HCT116 (cell line): ENCODE results near the gene KRTAP5-4. TPM values are rescaled to one million over a fixed set of nuclear protein-coding genes. Genes with fewer than 3 reads are reported as not detected.

Source experiments
- ATAC-seq: fragments of 200-7000 bp; cut with Tn5 transposase; 2 replicates; pipeline ENCODE4 v1.9.1; 2020; ENCODE audit warnings: mild to moderate bottlenecking, moderate library complexity
- Bru-seq: library from RNA; stranded (reverse); fragments of 400-500 nt; gene quantifications from one replicate; lab custom pipeline; 2021; lab: Mats Ljungman, UMichigan
- BruChase-seq, 2 experiments: library from RNA; stranded (reverse); fragments of 400-500 nt; gene quantifications; one replicate each; lab custom pipeline; 2021; lab: Mats Ljungman, UMichigan
- BruUV-seq: library from RNA; stranded (reverse); fragments of 400-500 nt; replicated peaks from 2 replicates; lab custom pipeline; 2021; lab: Mats Ljungman, UMichigan
- CTCF ChIA-PET: fragments of 300-600 bp; sonication (Branson Sonifier 250); formaldehyde crosslinking; loops from one replicate; lab custom pipeline; 2021; ENCODE audit warnings: antibody characterized with exemption; lab: Charles Lee
- POLR2A ChIA-PET: fragments of 300-600, 350-600 bp; sonication (Branson Sonifier 250); formaldehyde crosslinking; loops from one replicate; lab custom pipeline; 2021; ENCODE audit warnings: antibody characterized with exemption; lab: Charles Lee
- RAD21 ChIA-PET, 2 experiments: fragments of 300-600 bp; sonication (Branson Sonifier 250); formaldehyde crosslinking; loops; one replicate each; lab custom pipeline; 2023; ENCODE audit warnings: low total read pairs in 2 of 2; ENCODE audit not compliant: uncharacterized antibody in 2 of 2, unreplicated experiment in 2 of 2, low non-redundant PET in 1 of 2; lab: Charles Lee
- DNase-seq: peaks from one replicate; pipeline ENCODE4 v3.0.0-alpha.2; 2010; ENCODE audit warnings: low read depth, low spot score
- H2AFZ ChIP-seq: fragments of 200-600 bp; shearing (Covaris generic), sonication (generic); 2 replicates; pipeline ENCODE4 v1.6.1; 2017; ENCODE audit warnings: low read depth, mixed run types, mixed read lengths, antibody characterized with exemption, low read length; ENCODE audit not compliant: poor library complexity, severe bottlenecking
- H3K27ac ChIP-seq: 2 replicates; pipeline ENCODE4 v1.5.1; 2012; ENCODE audit warnings: low read depth, low read length
- H3K27me3 ChIP-seq: fragments of 200-600 bp; sonication (generic); 2 replicates; pipeline ENCODE4 v1.6.1; 2016; ENCODE audit warnings: mixed run types, low read length, mixed read lengths; ENCODE audit not compliant: insufficient read depth
- H3K36me3 ChIP-seq, 2 experiments: fragments of 200-500 bp in 1 of 2; fragments of 200-600 bp in 1 of 2; sonication (Bioruptor generic) in 1 of 2; sonication (generic) in 1 of 2; 2 replicates each; pipeline versions ENCODE4 v1.5.1 to v1.6.1; 2014 to 2016; ENCODE audit warnings: low read length in 2 of 2, inconsistent platforms in 1 of 2, mixed read lengths in 1 of 2, mixed run types in 1 of 2; ENCODE audit not compliant: insufficient read depth in 2 of 2, control insufficient read depth in 1 of 2
- H3K4me1 ChIP-seq, 2 experiments: fragments of 200-600 bp in 1 of 2; sonication (generic) in 1 of 2; 2 replicates each; pipeline versions ENCODE4 v1.5.1 to v1.6.1; 2012 to 2017; ENCODE audit warnings: low read length in 2 of 2, inconsistent platforms in 1 of 2, mild to moderate bottlenecking in 1 of 2, mixed read lengths in 1 of 2, mixed run types in 1 of 2, moderate library complexity in 1 of 2; ENCODE audit not compliant: insufficient read depth in 2 of 2, control insufficient read depth in 1 of 2
- H3K4me2 ChIP-seq: fragments of 200-600 bp; sonication (generic); 2 replicates; pipeline ENCODE4 v1.6.1; 2017; ENCODE audit warnings: mixed run types, low read length, mixed read lengths
- H3K4me3 ChIP-seq, 2 experiments: fragments of 200-600 bp in 1 of 2; sonication (generic) in 1 of 2; replicated peaks in 1 of 2; 2 replicates each; pipeline ENCODE4 v1.5.1; 2011 to 2016; ENCODE audit warnings: low read length in 2 of 2, control low read depth in 1 of 2, low read depth in 1 of 2, mild to moderate bottlenecking in 1 of 2, mixed read lengths in 1 of 2, mixed run types in 1 of 2
- H3K79me2 ChIP-seq: fragments of 200-600 bp; sonication (generic); 2 replicates; pipeline ENCODE4 v1.6.1; 2017; ENCODE audit warnings: mild to moderate bottlenecking, mixed run types, low read length, moderate library complexity, mixed read lengths; ENCODE audit not compliant: insufficient read depth
- H3K9ac ChIP-seq: fragments of 200-600 bp; sonication (generic); 2 replicates; pipeline ENCODE4 v1.6.1; 2016; ENCODE audit warnings: low read length, mixed read lengths
- H3K9me2 ChIP-seq: fragments of 200-600 bp; sonication (generic), shearing (Covaris generic); 2 replicates; pipeline ENCODE4 v1.6.1; 2017; ENCODE audit warnings: mixed run types, mild to moderate bottlenecking, moderate library complexity; ENCODE audit not compliant: insufficient read depth
- H3K9me3 ChIP-seq, 2 experiments: fragments of 200-500 bp in 1 of 2; fragments of 200-600 bp in 1 of 2; sonication (Bioruptor generic) in 1 of 2; sonication (generic) in 1 of 2; 2 replicates each; pipeline ENCODE4 v1.6.1; 2014 to 2017; ENCODE audit warnings: low read length in 2 of 2, mixed read lengths in 2 of 2, inconsistent platforms in 1 of 2, low read depth in 1 of 2, mild to moderate bottlenecking in 1 of 2, mixed run types in 1 of 2, moderate library complexity in 1 of 2; ENCODE audit not compliant: control insufficient read depth in 1 of 2, insufficient read depth in 1 of 2
- H4K20me1 ChIP-seq: fragments of 200-600 bp; sonication (generic), shearing (Covaris generic); 2 replicates; pipeline ENCODE4 v1.6.1; 2017; ENCODE audit warnings: mixed run types, mild to moderate bottlenecking, moderate library complexity; ENCODE audit not compliant: insufficient read depth
- CEBPB ChIP-seq: IDR thresholded peaks from 2 replicates; pipeline ENCODE4 v1.6.1; 2012; ENCODE audit warnings: low read depth
- EZH2 ChIP-seq: fragments of 200-600 bp; sonication (generic); IDR thresholded peaks from 2 replicates; pipeline ENCODE4 v1.6.1; 2017; ENCODE audit warnings: antibody characterized with exemption, mixed run types
- EZH2phosphoT487 ChIP-seq: fragments of 200-600 bp; IDR thresholded peaks from 2 replicates; pipeline ENCODE4 v1.6.1; 2018; ENCODE audit warnings: antibody characterized with exemption, borderline replicate concordance
- FOSL1 ChIP-seq: IDR thresholded peaks from 2 replicates; pipeline ENCODE4 v1.6.1; 2012; ENCODE audit warnings: low read depth
- POLR2A ChIP-seq: IDR thresholded peaks from 2 replicates; pipeline ENCODE4 v1.7.0; 2011; ENCODE audit warnings: borderline replicate concordance; ENCODE audit not compliant: insufficient read depth, insufficient read length; ENCODE audit errors: extremely low read depth
- POLR2AphosphoS5 ChIP-seq: IDR thresholded peaks from 2 replicates; pipeline ENCODE4 v1.6.1; 2011; ENCODE audit warnings: mild to moderate bottlenecking, low read depth, low read length, moderate library complexity
- SIN3A ChIP-seq: IDR thresholded peaks from 2 replicates; pipeline ENCODE4 v1.6.1; 2012; ENCODE audit warnings: low read depth
- SP1 ChIP-seq: IDR thresholded peaks from 2 replicates; pipeline ENCODE4 v1.6.1; 2012; ENCODE audit warnings: low read depth
- intact Hi-C: fragments of 100-400 bp; cut with micrococcal nuclease; formaldehyde crosslinking; loops from 2 replicates; pipeline ENCODE4 v1.10.0; 2022
- long read RNA-seq: library from polyadenylated mRNA; unstranded; transcript quantifications from one replicate; pipeline ENCODE4 v2.0.0, GENCODE V29; 2021; ENCODE audit not compliant: unreplicated experiment
- polyA plus RNA-seq: library from polyadenylated mRNA; unstranded; fragments of >200 nt; gene quantifications from 2 replicates; pipeline ENCODE4 v1.2.1, GENCODE V29; 2012; ENCODE audit warnings: missing spikeins
- total RNA-seq: library from RNA; stranded (reverse); gene quantifications from one replicate; pipeline ENCODE4 v1.2.1, GENCODE V29; 2021; ENCODE audit not compliant: unreplicated experiment
- TF ChIP-seq, protein P1 (sequence below): IDR thresholded peaks from 2 replicates; pipeline ENCODE4 v1.6.1; 2012
- TF ChIP-seq, protein P2 (sequence below): IDR thresholded peaks from 2 replicates; pipeline ENCODE4 v1.6.1; 2012
- TF ChIP-seq, protein P3 (sequence below): IDR thresholded peaks from 2 replicates; pipeline ENCODE4 v1.6.1; 2011; ENCODE audit warnings: mild to moderate bottlenecking, low read length, moderate library complexity; ENCODE audit not compliant: insufficient replicate concordance; ENCODE audit errors: extremely low read depth

KRTAP5-4 gene
- total RNA-seq: not detected
- not detected in 2 replicates for polyA plus RNA-seq
- not detected for Bru-seq, nascent RNA
- BruChase-seq, experiment 1, labeled RNA remaining after a 6-hour chase: not detected
- BruChase-seq, experiment 2, labeled RNA remaining after a 2-hour chase: not detected
- long read RNA-seq: 0 reads

GRCh38 chr11:1622086-1622485 is at the start of gene KRTAP5-4:
TSS of gene KRTAP5-4 (minus strand) at chr11:1622138. CDS start at chr11:1622093, 45 bp downstream.
- no TSS peak for BruUV-seq
- ChIA-PET RAD21 (no interaction called here), POLR2A (no interaction called here)
- DNase-seq (no peak), ATAC-seq (no peak)
- no peaks in the 10 kb centered on the region for H3K36me3 ChIP-seq
- intact Hi-C loops: loop anchor here (2.0 kb wide), 1 partner anchor 19 kb away; no protein-coding TSS in a partner anchor
- no peaks in the 10 kb centered on the region for H3K4me1 ChIP-seq
- no peak within 1 kb of the TSS for H3K4me3 ChIP-seq
- H3K4me2 ChIP-seq: no peak within 1 kb of the TSS
- H4K20me1 ChIP-seq: no peaks in the 10 kb centered on the region
- no peaks in the 10 kb centered on the region for H3K9me3 ChIP-seq
- H2AFZ ChIP-seq: no peak within 1 kb of the TSS
- H3K9me2 ChIP-seq: no peaks in the 10 kb centered on the region
- H3K79me2 ChIP-seq: no peaks in the 10 kb centered on the region
- no peaks in the 10 kb centered on the region for H3K27me3 ChIP-seq
- TF ChIP-seq, protein P1, sequence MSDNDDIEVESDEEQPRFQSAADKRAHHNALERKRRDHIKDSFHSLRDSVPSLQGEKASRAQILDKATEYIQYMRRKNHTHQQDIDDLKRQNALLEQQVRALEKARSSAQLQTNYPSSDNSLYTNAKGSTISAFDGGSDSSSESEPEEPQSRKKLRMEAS: no peak
- TF ChIP-seq EZH2: no peak
- TF ChIP-seq CEBPB: no peak
- TF ChIP-seq EZH2phosphoT487: no peak
- TF ChIP-seq, protein P2, sequence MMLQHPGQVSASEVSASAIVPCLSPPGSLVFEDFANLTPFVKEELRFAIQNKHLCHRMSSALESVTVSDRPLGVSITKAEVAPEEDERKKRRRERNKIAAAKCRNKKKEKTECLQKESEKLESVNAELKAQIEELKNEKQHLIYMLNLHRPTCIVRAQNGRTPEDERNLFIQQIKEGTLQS: no peak
- no peak for TF ChIP-seq SIN3A
- TF ChIP-seq POLR2A: no peak
- TF ChIP-seq SP1: no peak
- no peak for TF ChIP-seq POLR2AphosphoS5
- TF ChIP-seq, protein P3, sequence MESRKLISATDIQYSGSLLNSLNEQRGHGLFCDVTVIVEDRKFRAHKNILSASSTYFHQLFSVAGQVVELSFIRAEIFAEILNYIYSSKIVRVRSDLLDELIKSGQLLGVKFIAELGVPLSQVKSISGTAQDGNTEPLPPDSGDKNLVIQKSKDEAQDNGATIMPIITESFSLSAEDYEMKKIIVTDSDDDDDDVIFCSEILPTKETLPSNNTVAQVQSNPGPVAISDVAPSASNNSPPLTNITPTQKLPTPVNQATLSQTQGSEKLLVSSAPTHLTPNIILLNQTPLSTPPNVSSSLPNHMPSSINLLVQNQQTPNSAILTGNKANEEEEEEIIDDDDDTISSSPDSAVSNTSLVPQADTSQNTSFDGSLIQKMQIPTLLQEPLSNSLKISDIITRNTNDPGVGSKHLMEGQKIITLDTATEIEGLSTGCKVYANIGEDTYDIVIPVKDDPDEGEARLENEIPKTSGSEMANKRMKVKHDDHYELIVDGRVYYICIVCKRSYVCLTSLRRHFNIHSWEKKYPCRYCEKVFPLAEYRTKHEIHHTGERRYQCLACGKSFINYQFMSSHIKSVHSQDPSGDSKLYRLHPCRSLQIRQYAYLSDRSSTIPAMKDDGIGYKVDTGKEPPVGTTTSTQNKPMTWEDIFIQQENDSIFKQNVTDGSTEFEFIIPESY: no peak
- TF ChIP-seq FOSL1: no peak
- TF ChIP-seq, all 23 proteins: peak for 0
- CTCF ChIA-PET: no interaction called here
- Histone ChIP-seq H3K9ac (no peak within 1 kb of the TSS), H3K27ac (no peak within 1 kb of the TSS)
